Measurements from ENCODE around the gene TAMALIN.
A peak's percentile ranks its signal among the peaks of the same experiment; 100 is the strongest.

TAMALIN gene

DNA sequence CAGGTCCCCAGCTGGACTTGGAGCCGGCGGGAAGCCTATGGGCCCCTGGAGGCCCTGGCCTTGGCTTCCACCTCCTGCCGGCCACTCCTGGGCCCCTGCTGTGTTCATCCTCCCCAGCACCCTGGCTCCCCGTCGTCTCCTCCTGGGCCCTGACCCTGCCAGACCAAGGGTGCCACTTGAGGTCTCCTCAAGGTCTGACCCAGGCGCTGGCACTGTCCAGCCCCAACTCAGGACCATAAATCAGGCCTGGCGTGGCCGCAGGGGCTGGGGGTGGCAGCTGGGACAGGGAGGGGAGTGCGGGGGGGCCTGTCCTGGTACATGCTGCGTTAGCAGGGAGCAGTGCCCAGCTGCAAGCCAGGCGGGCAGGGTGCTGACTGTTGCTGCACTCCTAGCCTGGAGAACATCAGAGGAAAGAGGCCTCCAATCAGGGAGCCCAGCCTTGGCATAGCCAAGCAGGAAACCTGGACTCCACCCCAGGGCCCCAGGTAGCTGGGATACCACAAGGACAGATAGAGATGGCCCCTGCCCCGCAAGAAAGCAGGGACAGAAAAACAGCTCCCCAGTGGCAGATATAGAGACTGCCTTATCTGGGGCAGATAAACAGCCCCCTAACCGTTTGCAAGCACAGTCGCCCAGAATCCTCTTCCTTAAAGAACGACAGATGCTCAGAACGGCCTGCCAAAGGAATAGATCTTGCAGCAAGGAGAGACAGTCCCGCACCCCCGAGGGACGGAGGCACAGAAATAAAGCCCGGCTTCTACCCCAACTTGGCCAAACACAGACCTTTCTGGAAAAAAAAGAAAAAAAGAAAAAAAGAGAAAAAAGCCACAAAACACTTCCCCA, 56.6 kb downstream of the TAMALIN start:
- Mint-ChIP-seq H3K27ac (peak overlapping the region; percentile 37), H3K27me3 (peaks cover 0 to 11% of the 10 kb centered on the region in 2 donors)
- no peak for DNase-seq

DNA sequence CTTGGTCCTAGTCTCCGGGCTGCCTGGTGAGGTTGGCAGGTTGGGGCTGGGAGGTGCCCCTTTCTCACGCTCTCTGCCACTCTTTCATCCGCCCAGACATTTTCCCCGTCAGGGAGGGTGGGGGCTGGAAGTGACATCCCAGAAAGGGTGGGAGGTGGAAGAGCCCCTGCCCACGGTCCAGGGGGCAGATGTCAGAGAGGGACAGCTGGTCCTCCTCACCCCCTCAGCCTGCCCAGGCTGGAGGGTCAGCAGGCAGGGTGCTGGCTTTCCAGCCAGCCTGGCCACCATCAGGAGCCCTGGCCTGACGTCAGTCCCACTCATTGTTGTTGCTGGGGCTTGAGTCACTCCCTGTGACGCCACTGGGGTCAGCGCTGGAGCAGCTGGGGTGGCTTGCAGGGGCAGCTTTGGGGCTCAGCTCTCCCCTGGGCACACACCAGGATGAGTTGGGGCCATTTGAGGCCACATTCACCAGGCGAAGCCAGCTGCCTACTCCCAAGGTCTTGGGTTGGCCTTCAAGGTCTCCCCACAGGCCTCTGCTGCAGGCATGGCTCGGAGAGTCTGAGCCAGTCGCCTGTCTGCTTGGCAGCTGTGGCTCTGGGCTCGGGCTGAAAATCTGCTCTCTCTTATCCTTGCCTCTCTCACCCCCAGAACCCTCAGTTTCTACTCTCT, 57.4 kb downstream of the TAMALIN start:
- H3K4me3 Mint-ChIP-seq: no peak overlapping the region
- DNase-seq (no peak), ATAC-seq (replicated peaks) (no peak)
- H3K27me3 Mint-ChIP-seq: peaks cover 0 to 11% of the 10 kb centered on the region in 2 donors
- peaks cover 3 to 8% of the 10 kb centered on the region in 2 donors for H3K4me1 Mint-ChIP-seq
- H3K9me3 Mint-ChIP-seq: no peaks in the 10 kb centered on the region
- H3K27ac Mint-ChIP-seq: no peak overlapping the region
- peaks cover 4 to 6% of the 10 kb centered on the region in 2 donors for H3K36me3 Mint-ChIP-seq

More for the DNA sequence above, 56.6 kb downstream of the TAMALIN start:
- H3K4me3 Mint-ChIP-seq: no peak overlapping the region
- H3K36me3 Mint-ChIP-seq: peaks cover 11 to 12% of the 10 kb centered on the region in 2 donors
- ATAC-seq (replicated peaks): no peak
- H3K4me1 Mint-ChIP-seq: peaks cover 0 to 6% of the 10 kb centered on the region in 2 donors
- no peaks in the 10 kb centered on the region for H3K9me3 Mint-ChIP-seq
